DND-41 (cell line): ENCODE measurements around the gene ITPR3.

ENCODE experiments used
- ATAC-seq: fragments of 200-7000 bp; cut with Tn5 transposase; 3 replicates; pipeline ENCODE4 v1.9.1; 2021; ENCODE audit warnings: low read depth; ENCODE audit not compliant: insufficient read depth
- DNase-seq: peaks from one replicate; pipeline ENCODE4 v3.0.0-alpha.2; 2020
- H2AFZ ChIP-seq: 2 replicates; pipeline ENCODE4 v1.6.0; 2012; ENCODE audit warnings: low read depth, low read length
- H3K27ac ChIP-seq: 2 replicates; pipeline ENCODE4 v1.5.1; 2012; ENCODE audit warnings: low read length, inconsistent platforms
- H3K27me3 ChIP-seq: fragments of 200-600 bp; sonication (generic); 2 replicates; pipeline ENCODE4 v1.6.0; 2012; ENCODE audit warnings: low read length, mild to moderate bottlenecking, inconsistent platforms; ENCODE audit not compliant: insufficient read depth, poor library complexity
- H3K36me3 ChIP-seq: 2 replicates; pipeline ENCODE4 v1.5.1; 2012; ENCODE audit warnings: low read length, inconsistent platforms; ENCODE audit not compliant: insufficient read depth
- H3K4me1 ChIP-seq: 2 replicates; pipeline ENCODE4 v1.5.1; 2012; ENCODE audit warnings: mild to moderate bottlenecking, low read length; ENCODE audit not compliant: insufficient read depth
- H3K4me2 ChIP-seq: 2 replicates; pipeline ENCODE4 v1.6.0; 2012; ENCODE audit warnings: mild to moderate bottlenecking, moderate library complexity, low read length, inconsistent platforms; ENCODE audit not compliant: insufficient read depth
- H3K4me3 ChIP-seq, 2 experiments: fragments of 200-600 bp in 1 of 2; shearing (Covaris generic) in 1 of 2; 2 replicates each; pipeline ENCODE4 v1.5.1; 2012 to 2016; ENCODE audit warnings: inconsistent platforms in 2 of 2, low read length in 2 of 2, mild to moderate bottlenecking in 2 of 2, low read depth in 1 of 2, moderate library complexity in 1 of 2
- H3K79me2 ChIP-seq: 2 replicates; pipeline ENCODE4 v1.6.0; 2012; ENCODE audit warnings: low read length, inconsistent platforms; ENCODE audit not compliant: insufficient read depth
- H3K9ac ChIP-seq: 2 replicates; pipeline ENCODE4 v1.6.0; 2012; ENCODE audit warnings: low read depth, mild to moderate bottlenecking, inconsistent platforms, low read length, moderate library complexity
- H3K9me3 ChIP-seq: 2 replicates; pipeline ENCODE4 v1.5.1; 2012; ENCODE audit warnings: low read length, moderate library complexity, mild to moderate bottlenecking, inconsistent platforms; ENCODE audit not compliant: insufficient read depth, severe bottlenecking
- H4K20me1 ChIP-seq: 2 replicates; pipeline ENCODE4 v1.6.0; 2012; ENCODE audit warnings: low read length; ENCODE audit not compliant: insufficient read depth
- CTCF ChIP-seq: IDR thresholded peaks from 2 replicates; pipeline ENCODE4 v1.5.1; 2012; ENCODE audit warnings: borderline replicate concordance, low read length, moderate library complexity, mild to moderate bottlenecking; ENCODE audit not compliant: poor library complexity, severe bottlenecking; ENCODE audit errors: extremely low read depth
- EZH2 ChIP-seq: IDR thresholded peaks from 3 replicates; pipeline ENCODE4 v1.6.1; 2012; ENCODE audit warnings: borderline replicate concordance, low read depth, mild to moderate bottlenecking, moderate library complexity, low read length, inconsistent platforms; ENCODE audit not compliant: severe bottlenecking

Gene ITPR3

GRCh38 chr6:33737267-33738026, 116.3 kb downstream of the ITPR3 start:
- Histone ChIP-seq H3K27me3 (no peaks in the 10 kb centered on the region), H2AFZ (no peak overlapping the region), H3K27ac (no peak overlapping the region), H3K9me3 (no peaks in the 10 kb centered on the region), H3K79me2 (no peaks in the 10 kb centered on the region), H3K36me3 (no peaks in the 10 kb centered on the region), H3K4me1 (no peaks in the 10 kb centered on the region), H3K9ac (no peak overlapping the region), H3K4me3 (no peak overlapping the region), H3K4me2 (no peak overlapping the region), H4K20me1 (peaks cover 3% of the 10 kb centered on the region; the same call in 1 of the 2 replicates)
- no peak for DNase-seq
- no peak for ATAC-seq
- TF ChIP-seq CTCF (no peak), EZH2 (no peak)

- Histone ChIP-seq H3K36me3 (no peaks in the 10 kb centered on the region), H3K4me2 (no peak overlapping the region), H2AFZ (no peak overlapping the region), H3K4me3 (no peak overlapping the region), H3K9ac (no peak overlapping the region), H3K27me3 (no peaks in the 10 kb centered on the region), H3K4me1 (no peaks in the 10 kb centered on the region), H3K9me3 (no peaks in the 10 kb centered on the region), H3K79me2 (no peaks in the 10 kb centered on the region), H3K27ac (no peak overlapping the region), H4K20me1 (peaks cover 3% of the 10 kb centered on the region; the same call in 1 of the 2 replicates)
- DNase-seq (no peak), ATAC-seq (no peak)
- no peak for TF ChIP-seq EZH2
- TF ChIP-seq CTCF: no peak
Observed at GRCh38 chr6:33738153-33738552, 117.0 kb downstream of the ITPR3 start.

- Histone ChIP-seq H3K9ac (no peak overlapping the region), H3K4me1 (no peaks in the 10 kb centered on the region), H3K36me3 (no peaks in the 10 kb centered on the region), H3K27ac (no peak overlapping the region), H3K9me3 (no peaks in the 10 kb centered on the region), H3K4me3 (no peak overlapping the region), H3K4me2 (no peak overlapping the region), H2AFZ (no peak overlapping the region), H3K27me3 (peaks cover under 1% of the 10 kb centered on the region), H4K20me1 (peaks cover 3% of the 10 kb centered on the region; the same call in 1 of the 2 replicates), H3K79me2 (no peaks in the 10 kb centered on the region)
- TF ChIP-seq EZH2 (no peak), CTCF (no peak)
- no peak for ATAC-seq
- no peak for DNase-seq
Observed at GRCh38 chr6:33738879-33739278, 117.8 kb downstream of the ITPR3 start.
